GM18861 (cell line): ENCODE data around the gene AUTS2.

Experiments used
- ATAC-seq: cut with Tn5 transposase; IDR thresholded peaks from one replicate; pipeline ENCODE4 v1.9.1; 2021; ENCODE audit not compliant: unreplicated experiment

The AUTS2 gene

DNA sequence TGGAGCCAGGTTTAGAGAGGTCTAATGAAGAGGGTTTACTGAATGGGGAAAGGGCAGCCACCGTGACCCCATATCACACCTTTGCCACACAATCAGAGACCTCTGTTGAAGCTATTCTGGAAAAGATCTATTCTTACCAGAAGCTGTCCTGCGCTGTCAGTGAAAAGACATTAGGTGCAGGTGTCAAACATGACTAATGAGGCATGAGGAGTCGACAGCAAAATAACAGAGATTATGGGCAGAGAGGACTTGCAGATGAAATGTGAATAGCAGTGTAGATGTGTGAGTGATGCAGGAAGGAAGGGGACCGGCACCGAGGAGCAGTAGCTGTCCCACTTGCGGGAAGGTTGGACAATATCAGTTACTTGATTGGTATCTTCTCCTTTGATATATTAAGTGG is 906.0 kb downstream of the AUTS2 start:
- no peak for ATAC-seq

DNA sequence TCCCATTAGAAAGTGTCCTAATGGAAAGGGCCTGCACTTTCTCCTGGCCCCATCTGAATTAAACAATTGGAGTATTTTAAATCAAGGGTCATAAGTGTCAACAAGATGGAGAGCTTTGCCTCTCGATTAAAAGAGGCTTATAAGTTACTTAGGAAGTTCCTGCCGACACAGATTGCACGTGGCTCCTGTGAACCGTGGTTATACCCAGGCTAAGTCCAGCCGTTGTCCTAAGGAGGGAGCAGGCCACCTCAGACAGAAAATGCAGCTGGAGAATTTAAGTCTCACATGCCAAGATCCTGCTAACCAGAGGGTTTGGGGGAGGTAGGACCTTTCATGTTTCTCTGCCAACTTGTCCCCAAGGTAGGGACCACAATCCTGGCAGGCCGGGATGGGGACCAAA is 907.2 kb downstream of the AUTS2 start:
- no peak for ATAC-seq

DNA sequence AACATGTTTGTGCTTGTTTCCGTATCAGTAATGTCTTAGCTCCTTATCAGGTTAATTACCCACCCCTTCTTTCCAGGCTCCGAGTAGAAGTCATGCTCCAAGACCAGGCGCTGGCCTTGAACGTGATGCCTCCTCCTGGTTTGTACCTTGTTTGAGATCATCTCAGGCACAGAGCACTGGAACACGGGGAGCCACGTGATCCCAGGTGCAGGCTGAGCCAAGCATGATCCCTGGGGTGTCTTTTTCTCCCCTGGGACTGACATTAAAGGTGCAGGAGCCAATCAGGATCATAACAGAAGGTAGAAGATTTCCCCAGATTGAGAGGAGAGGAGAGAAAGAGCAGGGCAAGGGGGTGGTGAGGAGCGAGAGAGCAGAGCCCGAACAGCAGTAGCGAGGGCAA is 907.6 kb downstream of the AUTS2 start:
- no peak for ATAC-seq

DNA sequence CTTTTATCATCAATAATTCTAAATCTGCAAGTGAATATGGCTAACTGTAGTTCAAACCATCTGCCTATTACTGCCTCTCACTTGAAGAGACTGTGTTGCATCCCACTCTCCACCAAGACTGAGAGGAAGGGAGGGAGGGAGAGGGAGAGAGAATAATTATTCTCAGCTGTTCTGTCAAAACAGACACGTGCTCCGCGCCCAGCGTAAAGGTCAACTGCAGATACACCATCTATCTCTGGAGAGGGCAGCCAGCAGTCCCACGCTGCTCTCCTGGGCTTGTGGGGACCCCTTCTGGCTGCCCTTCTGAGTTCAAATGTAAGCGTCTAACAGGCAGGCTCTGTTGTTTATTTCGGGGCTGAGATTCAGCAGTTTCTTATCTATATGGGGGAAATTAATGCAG is 908.2 kb downstream of the AUTS2 start:
- ATAC-seq = no peak

DNA sequence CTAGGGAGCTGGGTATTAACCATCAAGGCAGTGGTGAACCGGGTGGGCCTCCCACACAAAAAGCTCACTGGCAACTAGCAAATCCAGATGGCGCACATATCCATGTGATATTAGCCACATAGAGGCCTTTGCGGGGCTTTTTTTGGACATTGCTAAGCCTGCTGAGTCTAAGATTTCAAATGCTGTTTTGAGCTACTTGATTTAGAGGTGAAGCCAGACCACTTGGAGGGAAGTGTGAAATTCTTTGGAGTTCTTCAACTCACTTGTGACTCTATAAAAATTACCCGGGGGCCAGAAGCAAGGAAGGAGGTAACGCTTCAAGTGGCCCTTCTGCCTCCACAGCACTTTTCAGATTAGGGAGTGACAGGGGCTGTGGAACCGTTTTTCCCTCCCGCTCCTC is 913.9 kb downstream of the AUTS2 start:
- ATAC-seq = no peak

DNA sequence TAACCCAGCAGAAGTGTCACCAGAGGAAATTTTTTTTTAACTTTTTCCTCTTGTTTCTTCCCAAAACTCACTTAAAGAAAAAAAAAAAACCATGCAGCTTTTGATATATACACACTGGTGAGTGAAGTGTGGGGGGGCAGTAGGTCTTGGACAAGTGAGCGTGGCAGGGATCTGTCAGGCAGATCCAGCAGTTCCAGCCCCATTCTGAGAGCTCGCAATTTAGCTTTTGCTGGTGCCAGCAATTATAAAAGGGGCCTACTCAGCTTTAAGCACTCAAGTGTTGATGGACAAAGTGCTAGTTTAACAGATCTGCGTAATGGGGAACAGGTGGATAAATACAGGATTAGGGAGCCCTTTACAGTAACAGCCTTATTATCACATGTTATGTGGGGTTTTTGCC is 914.5 kb downstream of the AUTS2 start:
- ATAC-seq = no peak

DNA sequence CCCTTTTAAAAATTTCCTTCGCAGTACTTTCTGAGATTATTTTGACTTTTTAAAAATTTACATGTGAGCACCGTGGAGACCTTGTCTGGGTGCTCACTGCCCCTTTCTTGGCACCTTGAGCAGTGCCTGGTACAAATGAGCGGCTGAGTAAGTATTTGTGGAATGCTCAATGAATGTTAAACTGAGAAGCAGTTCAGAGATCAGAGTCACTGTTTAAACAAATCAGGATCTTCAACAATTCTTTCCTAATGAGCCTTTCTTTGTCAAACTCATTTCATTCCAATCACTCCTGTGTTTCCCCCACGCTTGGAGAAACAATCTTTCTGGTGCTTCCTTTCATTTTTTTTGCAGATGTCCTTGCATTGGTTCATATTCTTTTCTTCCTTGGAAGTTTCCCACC is 922.3 kb downstream of the AUTS2 start:
- ATAC-seq = no peak

DNA sequence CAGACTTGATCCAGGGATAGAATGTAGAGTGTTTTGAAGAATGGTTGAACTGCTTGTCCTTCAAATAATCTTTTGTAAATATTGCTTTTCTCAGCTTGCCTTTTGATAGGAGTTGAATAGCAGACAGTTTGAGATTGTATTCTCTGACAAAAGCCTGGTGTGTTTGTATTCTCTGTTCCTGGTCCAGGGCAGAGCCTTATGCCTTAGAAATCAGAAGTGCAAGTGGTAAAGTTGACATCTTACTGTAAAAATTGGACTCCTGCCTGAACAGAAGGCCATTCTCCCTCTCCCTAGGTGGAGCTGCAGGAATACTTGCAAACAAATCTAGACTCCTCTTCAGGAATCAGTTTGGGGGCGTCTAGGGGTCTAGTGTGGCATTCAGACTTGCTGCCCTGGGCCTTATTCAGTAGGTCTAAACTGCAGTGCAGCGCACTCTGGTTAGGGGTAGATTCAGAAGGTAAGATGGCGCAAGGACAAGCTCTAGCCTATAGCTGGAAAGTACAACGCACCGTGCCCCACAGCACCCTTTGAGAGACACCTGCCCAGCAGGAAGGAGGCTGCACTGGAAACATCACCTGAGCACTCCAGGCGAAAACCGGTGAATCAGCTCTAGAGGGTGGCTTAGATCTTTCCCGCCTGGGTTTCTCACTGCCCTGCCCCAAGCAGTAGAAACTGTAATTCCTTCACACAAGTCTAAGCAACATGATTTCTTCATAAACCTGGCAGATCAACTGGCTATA is 925.1 kb downstream of the AUTS2 start:
- no peak for ATAC-seq

DNA sequence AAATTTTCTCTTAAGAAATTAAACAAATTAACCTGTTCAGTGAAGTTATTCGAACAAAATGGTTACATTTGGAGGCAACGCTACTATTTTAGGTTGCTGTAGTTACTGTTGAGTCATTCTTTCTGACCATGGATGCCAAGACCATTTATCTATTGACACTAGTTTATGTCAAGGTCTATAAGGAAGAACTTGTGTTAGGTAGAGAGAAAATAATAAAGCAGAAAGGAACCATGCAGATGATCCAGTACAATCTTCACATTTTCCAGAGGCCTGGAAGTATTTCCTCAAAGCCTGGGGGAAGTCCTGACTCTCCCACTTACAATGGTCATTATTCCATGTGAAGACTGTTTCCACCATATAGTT is 925.7 kb downstream of the AUTS2 start:
- ATAC-seq = no peak

DNA sequence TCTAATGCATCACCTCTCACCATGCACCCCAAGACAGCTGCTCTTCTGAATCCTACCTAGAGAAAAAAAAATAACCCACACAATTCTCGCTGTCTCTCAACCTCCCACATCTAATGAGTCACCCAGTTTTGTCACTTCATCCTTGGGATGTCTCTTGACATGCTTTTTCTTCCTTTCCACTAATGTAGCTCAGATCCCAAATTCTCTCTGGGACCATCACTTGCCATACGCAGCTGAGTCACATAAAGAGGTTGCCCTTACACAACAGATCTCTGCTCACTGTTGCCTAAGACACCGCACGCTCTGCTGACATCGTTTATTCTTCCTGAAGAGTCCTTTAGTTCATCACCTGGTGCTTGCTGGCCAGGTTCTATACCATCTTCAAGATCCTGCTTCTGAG is 927.7 kb downstream of the AUTS2 start:
- no peak for ATAC-seq

DNA sequence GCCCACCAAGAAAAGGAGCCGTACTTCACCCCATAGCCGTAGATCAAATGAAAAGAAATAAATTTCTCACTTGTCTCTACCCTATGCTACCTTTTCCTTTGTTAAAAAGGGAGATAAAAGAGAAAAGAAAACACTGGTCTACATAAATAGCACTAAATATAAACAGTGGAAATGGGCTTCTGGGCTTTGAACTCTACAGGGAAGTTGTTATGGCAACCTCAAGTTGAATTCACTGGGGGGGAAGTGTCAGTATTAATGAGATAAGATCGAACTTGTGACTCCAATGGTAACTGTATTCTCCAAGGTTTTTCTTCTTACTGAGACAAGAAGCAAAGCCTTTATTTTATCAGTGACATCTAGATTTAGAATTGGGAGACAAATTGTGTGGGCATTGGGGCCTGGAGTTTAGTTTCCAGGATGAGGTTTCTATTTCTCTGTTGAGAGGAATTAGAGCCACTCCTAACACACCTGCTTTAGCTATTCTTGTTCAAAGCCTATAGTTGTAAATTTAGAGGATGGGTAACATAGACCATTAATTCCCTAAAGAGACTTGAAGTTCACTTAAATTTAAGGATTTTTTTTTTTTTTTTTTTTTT is 929.3 kb downstream of the AUTS2 start:
- ATAC-seq = no peak

DNA sequence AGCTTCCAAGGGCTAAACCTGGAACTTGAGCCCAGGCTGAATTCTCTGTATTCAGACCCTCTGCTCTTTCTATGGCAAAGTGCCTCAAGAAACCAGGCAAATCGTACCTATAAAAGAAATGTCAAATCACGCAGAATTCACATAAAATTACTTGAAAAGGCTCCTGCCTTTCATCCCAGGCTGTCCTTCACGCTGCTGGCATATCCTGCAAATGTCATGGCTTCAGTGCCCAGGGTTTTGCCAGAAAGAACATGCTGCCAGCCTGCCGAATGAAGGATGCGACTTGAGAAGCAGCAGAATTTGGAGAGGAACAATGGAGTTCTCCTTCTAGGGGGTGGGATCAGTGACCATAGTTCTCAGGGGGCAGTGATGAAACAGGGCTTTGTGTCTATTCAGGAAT is 931.2 kb downstream of the AUTS2 start:
- no peak for ATAC-seq

DNA sequence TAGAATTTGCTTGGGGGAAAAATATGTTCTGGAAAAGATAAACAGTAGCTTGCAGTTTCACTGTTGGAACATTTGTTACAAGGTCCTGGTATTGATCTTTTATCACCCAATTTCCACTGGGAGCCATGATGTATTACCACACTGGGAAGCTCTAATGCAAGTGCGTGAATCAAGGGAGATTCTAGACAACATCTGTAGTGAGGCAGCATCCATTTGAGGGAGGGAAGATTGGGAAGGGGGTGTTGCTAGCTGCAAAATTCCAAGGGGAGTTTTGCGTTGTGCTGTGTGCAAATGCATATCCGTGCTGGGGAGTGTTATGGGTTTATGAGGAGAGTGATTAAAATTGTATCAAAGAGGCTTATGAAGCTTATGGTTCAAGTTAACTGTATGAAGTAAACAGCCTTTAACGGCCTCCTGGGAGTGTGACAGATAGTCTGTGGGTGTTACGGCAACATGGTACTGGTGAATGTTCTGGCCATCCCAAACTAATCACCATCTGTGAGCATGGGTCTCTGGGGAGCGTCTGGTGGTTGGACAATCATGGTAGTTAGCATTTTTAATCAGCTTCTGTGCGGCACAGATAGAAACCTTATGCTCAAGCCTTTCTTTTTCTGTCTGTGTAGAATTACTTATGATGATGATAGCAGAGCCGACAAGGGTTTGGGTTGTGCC is 931.8 kb downstream of the AUTS2 start:
- no peak for ATAC-seq

DNA sequence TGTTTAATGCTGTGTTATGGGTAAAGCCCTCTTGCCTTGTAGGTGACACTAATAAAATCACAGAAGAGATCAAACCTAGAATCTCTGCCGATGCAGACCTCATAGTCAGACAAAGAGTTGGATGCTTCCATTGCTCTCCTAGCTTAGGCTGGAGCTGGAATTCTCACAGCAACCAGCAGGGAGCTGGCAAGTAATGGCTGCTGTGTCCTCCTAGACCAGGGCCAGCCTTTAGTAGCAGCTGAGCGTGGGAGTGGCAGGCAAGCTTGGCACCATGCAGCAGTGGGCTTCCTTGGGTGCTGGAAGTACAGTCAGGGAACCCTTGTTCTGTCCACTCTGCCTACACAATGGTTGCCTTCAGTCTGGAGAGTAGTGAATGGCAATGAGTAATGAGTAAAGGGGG is 935.3 kb downstream of the AUTS2 start:
- ATAC-seq = no peak

DNA sequence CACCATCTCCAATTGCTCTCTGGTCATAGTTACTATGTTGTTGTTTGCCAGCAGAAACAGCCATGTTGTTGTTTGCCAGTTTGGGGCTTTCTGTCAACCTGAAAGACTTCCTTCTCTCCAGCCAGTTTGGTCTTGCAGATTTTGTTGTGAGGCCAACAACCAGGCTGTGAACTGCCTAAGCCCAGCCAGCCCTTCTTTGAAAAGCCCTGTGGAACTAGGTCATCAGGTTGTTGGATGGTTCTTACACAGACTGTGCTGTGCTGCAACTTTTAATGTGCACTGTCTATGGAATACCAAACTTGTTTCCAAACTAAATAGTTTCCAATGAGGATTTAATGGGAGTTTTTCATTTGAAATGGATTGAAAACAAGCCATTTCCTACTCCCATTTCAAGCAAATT is 940.9 kb downstream of the AUTS2 start:
- ATAC-seq = no peak

DNA sequence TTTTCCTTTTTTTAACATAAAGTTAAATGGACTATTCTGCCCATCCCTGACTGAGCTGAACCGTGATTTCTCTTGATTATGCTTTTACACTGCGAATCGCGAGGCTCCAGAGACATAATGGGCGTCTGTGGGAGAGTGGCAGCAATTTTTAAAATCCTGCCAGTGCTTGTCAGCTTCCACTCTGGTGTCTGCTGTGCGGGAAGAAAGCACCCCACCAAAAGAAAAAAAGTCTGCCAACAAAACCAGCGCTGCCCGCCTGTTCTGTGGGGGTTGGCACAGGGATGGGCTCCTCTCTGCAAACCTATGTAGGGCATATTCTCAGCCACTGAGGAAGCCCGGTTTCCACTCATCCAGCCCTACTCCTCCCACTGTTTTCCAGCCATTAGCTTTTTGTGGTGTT is 941.3 kb downstream of the AUTS2 start:
- no peak for ATAC-seq

DNA sequence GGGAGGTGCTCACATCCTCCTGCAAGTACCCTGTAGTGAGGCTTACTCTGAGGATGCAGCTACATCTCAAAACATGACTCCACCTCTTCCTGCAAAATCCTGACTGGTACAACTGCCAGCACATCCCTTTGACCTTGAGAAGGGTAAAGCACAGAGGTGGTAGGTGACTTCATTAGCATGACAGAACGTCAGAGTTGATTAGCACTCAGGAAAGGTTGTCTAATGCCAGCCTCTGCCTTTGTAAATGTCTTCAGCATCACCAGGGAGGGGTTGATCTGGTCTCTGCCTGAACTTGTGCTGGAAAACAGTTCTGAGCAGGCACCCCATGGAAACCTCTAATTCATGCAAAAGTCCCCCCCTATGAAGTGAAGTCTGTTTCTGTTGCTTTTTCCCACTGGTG is 942.4 kb downstream of the AUTS2 start:
- ATAC-seq = no peak

DNA sequence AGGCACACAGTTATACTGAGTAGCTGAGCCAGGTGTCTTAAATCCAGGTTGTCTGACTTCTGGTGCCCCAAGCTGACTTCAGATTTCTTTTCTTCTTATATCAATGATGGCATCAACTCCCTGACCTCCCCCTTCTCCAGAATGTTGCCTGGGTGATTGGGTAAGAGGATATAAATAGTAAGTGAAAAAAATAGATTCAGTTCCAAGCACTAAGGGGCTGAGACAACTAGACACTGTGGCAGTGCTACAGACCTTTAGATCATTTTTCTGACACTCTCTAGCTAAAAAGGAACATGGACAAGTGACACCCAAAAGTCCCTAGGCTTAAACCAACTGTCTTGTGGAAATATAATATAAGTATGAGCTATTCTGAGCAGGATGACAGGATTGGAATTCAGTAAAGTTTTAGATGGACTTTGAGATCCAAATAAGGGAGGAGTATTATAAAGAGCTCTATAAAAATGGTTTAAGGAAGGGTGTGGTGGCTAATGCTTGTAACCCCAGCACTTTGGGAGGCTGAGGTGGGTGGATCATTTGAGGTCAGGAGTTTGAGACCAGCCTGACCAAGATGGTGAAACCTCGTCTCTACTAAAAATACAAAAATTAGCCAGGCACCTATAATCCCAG is 944.6 kb downstream of the AUTS2 start:
- ATAC-seq = no peak

DNA sequence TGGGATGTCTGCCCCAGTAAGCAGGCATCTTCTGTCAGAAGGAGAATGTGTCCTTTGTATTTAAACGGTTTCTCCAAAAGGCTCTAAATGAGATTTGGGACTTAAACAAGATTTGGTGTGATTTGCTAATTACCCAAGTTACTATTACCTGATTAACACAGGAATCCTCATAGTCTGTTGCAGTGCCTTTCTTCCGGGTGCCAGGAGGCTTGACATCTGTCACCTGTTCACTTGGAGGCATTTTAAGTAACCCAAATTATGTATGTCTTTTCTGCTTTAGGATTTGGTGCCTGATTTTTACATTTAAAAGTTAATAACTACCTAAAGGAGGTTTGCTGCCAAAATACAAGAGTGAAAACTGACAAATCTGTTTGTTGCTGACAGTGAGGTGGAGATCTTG is 945.7 kb downstream of the AUTS2 start:
- no peak for ATAC-seq

DNA sequence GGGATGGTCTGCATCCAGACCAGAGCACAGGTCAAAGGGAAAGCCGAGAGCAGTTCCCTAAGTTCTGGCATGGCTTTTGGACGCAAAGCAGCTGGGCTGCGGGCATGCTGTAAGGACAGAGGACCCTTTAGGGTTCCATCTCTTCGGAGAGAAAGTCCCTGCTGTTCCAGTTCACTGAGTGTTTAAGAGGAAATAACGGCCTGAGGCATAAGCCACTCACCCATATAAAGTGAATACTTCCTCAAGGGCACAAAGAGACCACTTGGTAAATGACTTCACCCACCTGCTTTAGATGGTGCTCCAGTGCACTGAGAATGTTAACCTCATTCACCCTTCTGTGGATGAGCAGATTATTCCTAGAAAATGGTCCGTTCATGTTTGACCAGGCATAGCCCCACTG is 946.9 kb downstream of the AUTS2 start:
- no peak for ATAC-seq

DNA sequence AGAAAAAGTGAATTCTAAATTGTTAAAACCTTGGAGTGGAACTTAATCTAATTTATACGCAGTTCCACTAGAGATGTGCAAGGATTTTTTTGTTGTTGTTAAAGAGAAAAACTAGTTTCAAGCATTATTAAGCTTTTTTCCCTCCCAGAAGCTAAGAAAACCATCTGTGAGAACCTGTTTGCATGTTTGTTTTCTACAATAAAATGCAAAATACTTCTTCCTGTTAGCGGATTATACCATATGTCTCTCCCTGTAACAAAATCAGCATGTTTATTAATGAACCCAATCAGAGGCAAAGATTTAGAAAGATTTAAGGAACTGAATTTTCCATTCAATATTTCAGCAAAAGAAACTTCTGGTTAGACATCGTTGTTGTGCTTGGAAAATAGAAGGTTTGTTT is 953.9 kb downstream of the AUTS2 start:
- no peak for ATAC-seq

DNA sequence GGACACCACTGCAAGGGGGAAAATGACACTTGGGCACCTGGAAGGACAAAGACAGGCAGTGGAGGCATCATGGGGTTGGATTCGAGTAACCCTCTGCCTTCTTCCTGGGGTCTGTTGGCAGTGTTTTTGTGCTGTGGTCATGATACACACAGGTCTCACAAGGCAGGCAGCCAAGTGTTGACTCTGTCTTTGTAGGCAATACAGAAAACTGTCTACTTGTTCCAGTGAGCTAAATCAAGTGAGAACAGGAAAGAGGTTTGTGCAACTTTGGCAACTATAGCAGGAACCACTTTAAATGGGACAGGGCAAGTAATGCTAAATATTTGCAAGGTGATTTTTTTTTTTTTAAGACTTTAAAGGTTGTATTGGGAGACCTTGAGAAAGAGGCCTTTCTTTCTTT is 955.1 kb downstream of the AUTS2 start:
- no peak for ATAC-seq
